MCF 10A (cell line): ENCODE data around the gene TEKT3. TPM values are rescaled to one million over a fixed set of nuclear protein-coding genes. Genes with fewer than 3 reads are reported as not detected.

Experiments
- BruUV-seq: library from RNA; stranded (reverse); fragments of 400-500 nt; replicated peaks from 2 replicates; lab custom pipeline; 2021; lab: Mats Ljungman, UMichigan
- CTCF ChIA-PET: fragments of 300-600 bp; sonication (Branson Sonifier 250); formaldehyde crosslinking; extraction: SDS; loops from one replicate; lab custom pipeline; 2021; ENCODE audit warnings: antibody characterized with exemption, inconsistent platforms; lab: Yijun Ruan, JAX
- POLR2A ChIA-PET: fragments of 300-600, 350-650 bp; sonication (Branson Sonifier 250); formaldehyde crosslinking; extraction: SDS; loops from one replicate; lab custom pipeline; 2020; ENCODE audit warnings: antibody characterized with exemption, inconsistent platforms; lab: Yijun Ruan, JAX
- DNase-seq: peaks from one replicate; pipeline ENCODE4 v3.0.0-alpha.2; 2018; ENCODE audit not compliant: unreplicated experiment
- H3K27ac Mint-ChIP-seq: one replicate; pipeline ENCODE4 v1.8.0; 2022; ENCODE audit warnings: mild to moderate bottlenecking, low read depth, mixed read lengths; ENCODE audit not compliant: unreplicated experiment
- H3K27me3 Mint-ChIP-seq: one replicate; pipeline ENCODE4 v1.8.0; 2022; ENCODE audit warnings: mixed read lengths; ENCODE audit not compliant: insufficient read depth, unreplicated experiment
- H3K36me3 Mint-ChIP-seq: one replicate; pipeline ENCODE4 v1.8.0; 2022; ENCODE audit warnings: mild to moderate bottlenecking, moderate library complexity, mixed read lengths; ENCODE audit not compliant: insufficient read depth, unreplicated experiment
- H3K4me1 Mint-ChIP-seq: one replicate; pipeline ENCODE4 v1.8.0; 2022; ENCODE audit warnings: mixed read lengths; ENCODE audit not compliant: insufficient read depth, unreplicated experiment
- H3K4me3 Mint-ChIP-seq: one replicate; pipeline ENCODE4 v1.8.0; 2022; ENCODE audit warnings: mild to moderate bottlenecking, moderate library complexity, mixed read lengths; ENCODE audit not compliant: unreplicated experiment
- H3K9me3 Mint-ChIP-seq: one replicate; pipeline ENCODE4 v1.8.0; 2022; ENCODE audit warnings: mixed read lengths; ENCODE audit not compliant: unreplicated experiment
- CTCF ChIP-seq: fragments of 200-600 bp; IDR thresholded peaks from one replicate; pipeline ENCODE4 v1.8.0; 2022; ENCODE audit warnings: antibody characterized with exemption, mild to moderate bottlenecking; ENCODE audit not compliant: unreplicated experiment
- intact Hi-C: fragments of 100-400 bp; cut with micrococcal nuclease; formaldehyde crosslinking; loops from 2 replicates; pipeline ENCODE4 v1.14.1; 2022
- total RNA-seq: library from RNA; stranded (reverse); gene quantifications from 2 replicates; pipeline ENCODE4 v1.2.3, GENCODE V29; 2022

The TEKT3 gene
- total RNA-seq, 1 experiment from 2014 or later, result not detected

GRCh38 chr17:15301845-15302244, 39.6 kb downstream of the TEKT3 start:
- DNase-seq, result no peak
- POLR2A ChIA-PET, result interaction anchor here (0.7 kb wide), 1 partner anchor 28 kb away, joined by 3 read pairs; no protein-coding TSS in a partner anchor

GRCh38 chr17:15298176-15298575, 43.2 kb downstream of the TEKT3 start:
- no peaks in the 10 kb centered on the region for H3K4me1 Mint-ChIP-seq
- intact Hi-C loops, result no loop called here
- no peak for DNase-seq
- no peaks in the 10 kb centered on the region for H3K36me3 Mint-ChIP-seq
- H3K9me3 Mint-ChIP-seq, result peaks cover 4% of the 10 kb centered on the region
- no peak overlapping the region for H3K27ac Mint-ChIP-seq
- BruUV-seq, result no TSS peak
- ChIA-PET POLR2A (interaction anchor here (0.7 kb wide), 1 partner anchor 21 kb away, joined by 3 read pairs; no protein-coding TSS in a partner anchor), CTCF (interaction anchor here (0.6 kb wide), 1 partner anchor 58 kb away, joined by 4 read pairs; no protein-coding TSS in a partner anchor)
- H3K4me3 Mint-ChIP-seq, result no peak overlapping the region
- TF ChIP-seq CTCF, result no peak
- peaks cover 29% of the 10 kb centered on the region for H3K27me3 Mint-ChIP-seq

More at GRCh38 chr17:15301845-15302244, 39.6 kb downstream of the TEKT3 start:
- Mint-ChIP-seq H3K27me3 (peaks cover 29% of the 10 kb centered on the region), H3K36me3 (no peaks in the 10 kb centered on the region), H3K9me3 (no peaks in the 10 kb centered on the region), H3K4me1 (no peaks in the 10 kb centered on the region), H3K4me3 (no peak overlapping the region), H3K27ac (no peak overlapping the region)
- intact Hi-C loops, result no loop called here
- TF ChIP-seq CTCF, result no peak
- CTCF ChIA-PET, result interaction anchor here (1.0 kb wide), 1 partner anchor 44 kb away, joined by 3 read pairs; no protein-coding TSS in a partner anchor
- no TSS peak for BruUV-seq

GRCh38 chr17:15293558-15293957, 47.8 kb downstream of the TEKT3 start:
- H3K4me1 Mint-ChIP-seq, result peaks cover 18% of the 10 kb centered on the region
- no peak for TF ChIP-seq CTCF
- BruUV-seq, result no TSS peak
- no peak for DNase-seq
- ChIA-PET CTCF (no interaction called here), POLR2A (interaction anchor here (1.4 kb wide), 1 partner anchor 7 kb away, joined by 3 read pairs; no protein-coding TSS in a partner anchor)
- H3K4me3 Mint-ChIP-seq, result no peak overlapping the region
- intact Hi-C loops, result no loop called here
- H3K9me3 Mint-ChIP-seq, result peaks cover 8% of the 10 kb centered on the region
- H3K27me3 Mint-ChIP-seq, result no peaks in the 10 kb centered on the region
- no peak overlapping the region for H3K27ac Mint-ChIP-seq
- H3K36me3 Mint-ChIP-seq, result no peaks in the 10 kb centered on the region

DNA sequence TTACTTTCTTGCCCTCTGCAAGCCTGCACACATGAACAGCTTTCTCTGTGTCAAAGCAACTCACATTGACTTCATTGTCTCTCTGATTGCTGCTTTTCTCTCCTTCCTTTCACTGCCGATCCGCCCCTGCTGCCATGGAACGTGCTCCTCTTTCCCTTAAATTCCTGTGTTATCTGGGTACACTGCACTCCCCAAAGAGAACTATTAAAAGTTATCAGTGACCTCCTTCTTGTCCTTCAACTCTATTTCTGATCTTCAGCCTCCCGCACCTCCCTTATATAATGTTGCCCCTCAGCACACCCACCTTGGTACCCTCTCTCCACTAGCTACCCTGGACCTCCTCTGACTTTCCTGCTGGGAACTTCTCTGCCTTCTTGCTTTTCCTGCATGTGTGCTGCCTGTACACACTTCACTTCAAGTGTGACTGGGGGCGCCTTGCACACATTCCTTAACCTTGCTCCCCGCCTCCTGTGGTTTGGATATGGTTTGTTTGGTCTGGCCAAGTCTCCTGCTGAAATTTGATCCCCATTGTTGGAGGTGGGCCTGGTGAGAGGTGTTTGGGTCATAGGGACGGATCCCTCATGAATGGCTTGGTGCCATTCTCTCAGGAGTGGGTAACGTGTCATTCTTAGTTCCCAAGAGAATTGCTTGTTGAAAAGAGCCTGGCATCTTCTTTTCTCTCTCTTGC, 49.6 kb downstream of the TEKT3 start:
- POLR2A ChIA-PET, result no interaction called here
- CTCF ChIA-PET, result interaction anchor here (0.7 kb wide), 2 partner anchors 90 to 118 kb away, joined by 3 read pairs; no protein-coding TSS in a partner anchor
- Mint-ChIP-seq H3K27me3 (peaks cover 10% of the 10 kb centered on the region), H3K36me3 (no peaks in the 10 kb centered on the region), H3K4me3 (no peak overlapping the region), H3K9me3 (peaks cover 8% of the 10 kb centered on the region), H3K4me1 (peaks cover 18% of the 10 kb centered on the region), H3K27ac (no peak overlapping the region)
- TF ChIP-seq CTCF, result no peak
- DNase-seq, result peak; percentile 84
- BruUV-seq, result no TSS peak
- intact Hi-C loops, result no loop called here
